GM19372 (cell line): Measurements from ENCODE around the gene CHPF.

Experiments
- ATAC-seq: cut with Tn5 transposase; IDR thresholded peaks from one replicate; pipeline ENCODE4 v1.9.1; 2021; ENCODE audit warnings: mild to moderate bottlenecking, low read depth, moderate library complexity; ENCODE audit not compliant: unreplicated experiment

CHPF gene

DNA sequence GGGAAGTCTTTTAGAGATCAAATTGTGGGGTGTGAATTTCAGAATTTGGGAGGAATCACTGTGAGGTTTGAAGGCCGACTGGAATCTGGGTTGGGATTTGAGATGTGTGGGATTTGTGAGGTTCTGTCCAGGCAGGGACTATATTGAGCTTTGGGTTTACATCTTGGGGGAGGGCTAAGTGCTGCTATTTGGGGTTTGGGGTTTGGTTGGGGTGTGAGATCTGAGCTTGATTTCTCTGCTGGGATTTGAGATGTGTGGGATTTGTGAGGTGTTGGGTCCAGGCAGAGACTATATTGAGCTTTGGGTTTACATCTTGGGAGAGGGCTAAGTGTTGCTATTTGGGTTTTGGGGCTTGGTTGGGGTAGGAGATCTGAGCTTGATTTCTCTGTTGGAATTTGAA is 44.1 kb downstream of the CHPF start:
- ATAC-seq: no peak

GRCh38 chr2:219499058-219499307 is 44.6 kb downstream of the CHPF start:
- ATAC-seq: no peak

GRCh38 chr2:219498280-219499057 is 45.1 kb downstream of the CHPF start, which contains the start of gene GMPPA:
TSS of gene GMPPA (plus strand) at chr2:219498891. CDS start at chr2:219499976, 1,085 bp downstream.
- peak; percentile 89 for ATAC-seq

DNA sequence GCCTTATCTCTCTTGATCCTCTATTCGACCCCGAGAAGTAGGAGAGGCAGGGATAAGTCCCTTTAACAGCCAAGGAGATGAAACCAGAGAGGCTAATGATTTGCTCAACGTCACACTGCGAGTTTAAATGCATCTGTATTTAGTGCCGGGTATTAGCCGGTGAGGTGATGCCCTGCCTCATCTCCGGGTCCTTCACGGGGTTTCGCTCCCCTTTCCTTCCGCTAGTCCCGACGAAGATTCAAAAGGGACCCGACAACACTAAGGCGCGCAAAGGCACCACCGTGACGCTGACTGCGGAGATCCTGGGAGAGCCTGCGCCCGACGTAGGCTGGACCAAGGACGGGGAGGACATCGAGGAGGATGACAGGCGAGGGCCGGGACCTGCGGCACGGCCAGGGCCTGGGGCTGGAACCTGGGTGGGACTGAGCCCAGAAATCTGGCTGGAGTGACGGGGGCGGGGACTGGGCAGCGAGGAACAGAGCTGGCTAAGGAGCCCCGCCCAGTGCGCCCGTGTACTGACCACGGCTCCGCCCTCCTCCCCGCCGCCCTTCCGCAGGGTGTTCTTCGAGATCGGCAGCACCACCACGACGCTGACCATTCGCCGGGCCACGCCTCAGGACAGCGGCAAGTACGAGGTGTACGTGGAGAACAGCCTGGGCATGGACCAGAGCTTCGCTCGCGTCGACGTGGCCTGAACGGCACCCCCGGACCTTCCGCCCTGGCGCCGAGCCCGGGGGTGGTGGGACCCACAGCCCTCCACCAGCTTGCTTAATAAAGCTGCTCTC is 45.9 kb downstream of the CHPF start:
- ATAC-seq: peak; percentile 32

DNA sequence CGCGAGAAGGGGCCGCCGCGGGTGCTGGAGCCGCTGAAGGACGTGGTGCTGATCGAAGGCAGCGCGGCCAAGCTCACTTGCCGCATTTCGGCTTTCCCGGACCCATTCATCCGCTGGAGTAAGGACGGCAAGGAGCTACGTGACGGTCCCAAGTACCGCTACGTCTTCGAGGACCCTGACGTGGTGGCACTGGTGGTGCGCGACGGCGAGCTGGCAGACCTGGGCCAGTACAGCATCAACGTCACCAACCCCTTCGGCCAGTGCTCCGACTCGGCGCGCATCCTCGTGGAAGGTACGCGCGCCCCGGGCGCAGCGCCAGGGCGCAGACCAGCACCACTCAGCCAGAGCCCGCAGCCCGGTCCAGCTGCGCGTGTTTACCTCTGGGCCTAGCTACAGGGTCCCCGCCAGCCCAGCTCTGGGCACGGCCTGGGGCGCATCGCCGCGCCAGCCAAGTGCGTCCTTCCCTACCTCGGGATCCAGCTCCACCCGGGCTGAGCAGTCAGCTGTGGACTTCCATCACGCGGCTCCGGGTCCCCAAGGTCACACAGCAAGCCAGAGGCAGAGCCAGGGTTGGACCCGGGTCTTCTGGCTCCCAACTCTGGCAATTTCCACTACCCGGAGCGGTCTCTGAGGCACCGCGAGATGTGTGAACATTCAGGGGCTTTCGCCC is 46.6 kb downstream of the CHPF start:
- no peak for ATAC-seq

- no peak for ATAC-seq
Measured at GRCh38 chr2:219496247-219496824, 47.3 kb downstream of the CHPF start.

DNA sequence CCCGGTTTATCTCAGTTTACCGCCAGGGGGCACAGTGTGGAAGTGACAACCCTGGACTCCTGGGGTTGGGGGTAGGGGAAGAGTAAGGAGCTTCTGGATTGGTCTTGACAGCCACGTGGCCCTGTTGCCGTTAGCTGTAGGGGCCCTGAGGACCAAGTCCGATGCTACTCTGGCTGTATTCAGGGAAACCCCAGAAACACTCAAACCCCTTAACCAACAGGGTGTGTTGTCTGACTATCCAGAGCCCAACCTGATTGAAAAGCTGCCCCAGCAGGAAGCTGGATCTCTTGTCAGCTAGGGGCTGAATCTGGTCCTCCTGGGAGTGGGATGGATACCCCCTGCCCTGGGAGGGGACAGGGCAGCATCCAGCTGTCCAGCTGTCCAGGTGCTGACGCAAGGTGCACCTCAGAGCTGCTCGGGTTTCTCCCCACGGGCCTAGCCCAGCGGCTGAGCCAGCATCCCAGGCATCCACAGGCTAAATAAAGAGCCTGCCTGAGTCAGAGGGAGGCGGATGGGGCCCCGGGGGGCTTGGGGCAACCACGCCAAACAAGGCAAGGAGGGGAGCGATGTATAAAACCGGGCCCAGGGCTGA is 48.0 kb downstream of the CHPF start:
- no peak for ATAC-seq

- ATAC-seq: no peak
Measured at GRCh38 chr2:219494952-219495530, 48.6 kb downstream of the CHPF start.

GRCh38 chr2:219493086-219493485 is 50.5 kb downstream of the CHPF start:
- no peak for ATAC-seq

GRCh38 chr2:219492575-219492974 is 51.0 kb downstream of the CHPF start:
- no peak for ATAC-seq

DNA sequence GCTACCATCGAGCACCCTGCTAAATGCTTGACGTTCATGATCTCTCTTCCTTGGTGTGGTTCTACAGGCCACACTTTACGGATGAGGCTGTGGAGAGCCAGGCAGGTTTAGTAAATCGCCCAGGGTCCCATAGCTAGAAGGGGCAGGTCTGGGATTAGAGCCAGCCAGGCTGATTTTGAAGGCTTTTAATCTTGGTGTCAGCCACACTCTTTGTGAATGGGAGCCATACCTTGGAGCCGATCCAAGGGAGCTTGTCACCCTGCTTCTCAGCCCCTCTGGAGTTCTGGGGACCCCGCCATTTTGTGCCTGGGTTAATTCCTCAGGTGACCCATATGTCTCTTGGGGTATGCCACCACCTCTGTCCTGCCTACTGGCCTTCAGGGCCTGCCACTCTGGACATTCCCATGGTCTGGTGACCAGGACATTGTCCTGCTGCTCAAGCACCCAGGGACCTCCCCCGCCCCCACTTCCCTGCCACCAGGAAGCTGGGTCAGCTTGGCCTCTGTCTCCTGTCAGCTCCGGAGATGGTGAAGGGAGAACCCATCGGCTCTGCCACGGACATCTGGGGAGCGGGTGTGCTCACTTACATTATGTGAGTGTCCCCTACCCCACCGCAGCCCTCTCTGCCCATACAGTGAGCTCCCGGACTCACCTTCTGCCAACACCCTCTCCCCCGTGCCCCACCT is 52.2 kb downstream of the CHPF start:
- no peak for ATAC-seq

GRCh38 chr2:219490600-219491130 is 52.9 kb downstream of the CHPF start:
- ATAC-seq: no peak

GRCh38 chr2:219490186-219490585 is 53.4 kb downstream of the CHPF start:
- no peak for ATAC-seq

- ATAC-seq: no peak
Measured at GRCh38 chr2:219489315-219489714, 54.3 kb downstream of the CHPF start.
